ENCODE measurements around the gene C6orf120.

Gene C6orf120

DNA sequence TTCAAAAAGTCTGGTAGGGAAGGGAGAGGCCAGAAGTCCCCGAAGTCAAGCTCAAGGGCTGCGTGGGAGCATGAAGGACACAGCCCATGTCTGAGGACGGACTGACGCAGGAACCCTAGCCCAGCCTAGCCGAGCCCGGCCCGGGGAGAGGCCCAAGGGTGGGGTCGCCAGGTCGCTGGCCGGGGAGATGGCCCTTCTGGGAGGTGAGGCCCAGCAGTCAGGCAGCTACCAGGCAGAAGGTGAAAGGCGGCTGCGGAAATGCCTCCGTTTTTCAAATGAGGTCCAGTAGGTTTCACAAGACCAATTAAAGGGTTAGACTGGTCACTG, 44.7 kb upstream of the C6orf120 start:
- TF ChIP-seq POLR2A (IDR thresholded peaks at IDR 0.05; ENCODE audit: extremely low read depth, insufficient read length): no peak
- no peak for TF ChIP-seq CTCF (IDR thresholded peaks at IDR 0.05; ENCODE audit: low read depth, low read length)
- TF ChIP-seq MYC (IDR thresholded peaks at IDR 0.05; ENCODE audit: low read depth, low read length): no peak
- TF ChIP-seq, protein P1, sequence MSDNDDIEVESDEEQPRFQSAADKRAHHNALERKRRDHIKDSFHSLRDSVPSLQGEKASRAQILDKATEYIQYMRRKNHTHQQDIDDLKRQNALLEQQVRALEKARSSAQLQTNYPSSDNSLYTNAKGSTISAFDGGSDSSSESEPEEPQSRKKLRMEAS (IDR thresholded peaks at IDR 0.05; ENCODE audit: low read depth, low read length): no peak
- no peak overlapping the region for H3K4me3 ChIP-seq (ENCODE audit: low read depth, low read length)
- DNase-seq (ENCODE audit: low read depth): no peak

GRCh38 chr6:169659820-169660610, 41.9 kb upstream of the C6orf120 start:
- DNase-seq (ENCODE audit: low read depth): no peak
- TF ChIP-seq, protein P1 (IDR thresholded peaks at IDR 0.05; ENCODE audit: low read depth, low read length): no peak
- TF ChIP-seq MYC (IDR thresholded peaks at IDR 0.05; ENCODE audit: low read depth, low read length) (no peak), POLR2A (IDR thresholded peaks at IDR 0.05; ENCODE audit: extremely low read depth, insufficient read length) (no peak), CTCF (IDR thresholded peaks at IDR 0.05; ENCODE audit: low read depth, low read length) (no peak)
- H3K4me3 ChIP-seq (ENCODE audit: low read depth, low read length): no peak overlapping the region

GRCh38 chr6:169660751-169661390, 41.1 kb upstream of the C6orf120 start:
- TF ChIP-seq, protein P1 (IDR thresholded peaks at IDR 0.05; ENCODE audit: low read depth, low read length): no peak
- TF ChIP-seq MYC (IDR thresholded peaks at IDR 0.05; ENCODE audit: low read depth, low read length) (no peak), CTCF (IDR thresholded peaks at IDR 0.05; ENCODE audit: low read depth, low read length) (no peak), POLR2A (IDR thresholded peaks at IDR 0.05; ENCODE audit: extremely low read depth, insufficient read length) (no peak)
- DNase-seq (ENCODE audit: low read depth): no peak
- no peak overlapping the region for H3K4me3 ChIP-seq (ENCODE audit: low read depth, low read length)

DNA sequence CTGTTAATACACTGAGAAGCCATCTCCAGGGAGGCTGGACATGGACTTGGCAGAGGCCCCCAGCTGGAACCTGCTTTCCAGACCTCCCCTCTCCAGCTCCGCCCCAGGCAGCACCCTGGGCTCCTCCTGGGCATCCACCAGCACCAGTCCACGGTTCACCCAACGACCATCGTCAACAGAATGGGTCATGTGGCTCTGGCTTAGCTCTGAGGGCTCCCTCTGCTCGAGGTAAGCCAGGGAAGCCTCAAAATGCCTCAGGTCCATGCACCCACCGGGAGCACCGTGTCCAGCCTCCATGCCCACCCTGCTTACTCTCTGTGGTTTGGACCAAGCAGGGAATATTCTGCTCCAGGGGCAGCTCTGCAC, 40.6 kb upstream of the C6orf120 start:
- no peak overlapping the region for H3K4me3 ChIP-seq (ENCODE audit: low read depth, low read length)
- TF ChIP-seq MYC (IDR thresholded peaks at IDR 0.05; ENCODE audit: low read depth, low read length) (no peak), CTCF (IDR thresholded peaks at IDR 0.05; ENCODE audit: low read depth, low read length) (no peak), POLR2A (IDR thresholded peaks at IDR 0.05; ENCODE audit: extremely low read depth, insufficient read length) (no peak)
- TF ChIP-seq, protein P1 (IDR thresholded peaks at IDR 0.05; ENCODE audit: low read depth, low read length): no peak
- no peak for DNase-seq (ENCODE audit: low read depth)

- DNase-seq (ENCODE audit: low read depth): no peak
- no peak overlapping the region for H3K4me3 ChIP-seq (ENCODE audit: low read depth, low read length)
- TF ChIP-seq CTCF (IDR thresholded peaks at IDR 0.05; ENCODE audit: low read depth, low read length): no peak
- TF ChIP-seq, protein P1 (IDR thresholded peaks at IDR 0.05; ENCODE audit: low read depth, low read length): no peak
- TF ChIP-seq MYC (IDR thresholded peaks at IDR 0.05; ENCODE audit: low read depth, low read length): no peak
- TF ChIP-seq POLR2A (IDR thresholded peaks at IDR 0.05; ENCODE audit: extremely low read depth, insufficient read length): no peak
Measured at GRCh38 chr6:169663468-169663867, 38.5 kb upstream of the C6orf120 start.
